Endothelial cell of umbilical vein (primary cell): ENCODE data around the gene EFCAB5. TPM values are rescaled to one million over a fixed set of nuclear protein-coding genes. Genes with fewer than 3 reads are reported as not detected.

Experiments used
- BruUV-seq: library from RNA; stranded (reverse); fragments of 400-500 nt; replicated peaks from 2 replicates; lab custom pipeline; 2021; lab: Mats Ljungman, UMichigan
- CTCF ChIA-PET: fragments of 300-600, 350-600 bp; sonication (Branson Sonifier 250); formaldehyde crosslinking; loops from one replicate; lab custom pipeline; 2021; ENCODE audit warnings: antibody characterized with exemption, inconsistent platforms; lab: Charles Lee
- POLR2A ChIA-PET: fragments of 300-600, 350-600 bp; sonication (Branson Sonifier 250); formaldehyde crosslinking; loops from one replicate; lab custom pipeline; 2021; ENCODE audit warnings: antibody characterized with exemption, inconsistent platforms; lab: Charles Lee
- DNase-seq: peaks from one replicate; pipeline ENCODE4 v3.0.0-alpha.2; 2011; ENCODE audit warnings: low read depth, low spot score
- FAIRE-seq: peaks from 2 replicates; lab custom pipeline; 2011; peaks lifted over from hg19 to GRCh38; lab: Jason Lieb, UNC
- H2AFZ ChIP-seq: 2 replicates; pipeline ENCODE4 v1.6.0; 2012; ENCODE audit warnings: low read depth, low read length, control low read depth, inconsistent platforms
- H3K27ac ChIP-seq: 2 replicates; pipeline ENCODE4 v1.5.1; 2011; ENCODE audit warnings: low read depth, mild to moderate bottlenecking, control low read depth, low read length, moderate library complexity; ENCODE audit not compliant: insufficient read depth
- H3K27me3 ChIP-seq, 2 experiments: 2 replicates each; pipeline versions ENCODE4 v1.6.0 to v1.6.1; 2011; ENCODE audit warnings: low read length in 2 of 2, mixed read lengths in 1 of 2; ENCODE audit not compliant: control insufficient read depth in 2 of 2, insufficient read depth in 2 of 2
- H3K36me3 ChIP-seq, 2 experiments: 2 replicates in 1 of 2; 3 replicates in 1 of 2; pipeline ENCODE4 v1.5.1; 2011; ENCODE audit warnings: low read length in 2 of 2, mild to moderate bottlenecking in 1 of 2, moderate library complexity in 1 of 2; ENCODE audit not compliant: control insufficient read depth in 2 of 2, insufficient read depth in 2 of 2; ENCODE audit errors: extremely low read depth in 1 of 2
- H3K4me1 ChIP-seq: 3 replicates; pipeline ENCODE4 v1.5.1; 2011; ENCODE audit warnings: mild to moderate bottlenecking, low read length; ENCODE audit not compliant: control insufficient read depth, insufficient read depth; ENCODE audit errors: extremely low read depth
- H3K4me2 ChIP-seq: 2 replicates; pipeline ENCODE4 v1.6.1; 2011; ENCODE audit warnings: low read length, control low read depth, mixed read lengths; ENCODE audit not compliant: insufficient read depth
- H3K4me3 ChIP-seq, 3 experiments: fragments of 200-600 bp in 1 of 3; sonication (generic), shearing (Covaris generic) in 1 of 3; replicated peaks in 1 of 3; 2 replicates each; pipeline ENCODE4 v1.5.1; 2011 to 2016; ENCODE audit warnings: control low read depth in 3 of 3, low read length in 3 of 3, mild to moderate bottlenecking in 2 of 3, inconsistent platforms in 1 of 3, low read depth in 1 of 3, moderate library complexity in 1 of 3; ENCODE audit not compliant: insufficient read depth in 1 of 3
- H3K79me2 ChIP-seq: 2 replicates; pipeline ENCODE4 v1.6.0; 2012; ENCODE audit warnings: low read length, inconsistent platforms; ENCODE audit not compliant: control insufficient read depth, insufficient read depth
- H3K9ac ChIP-seq: replicated peaks from 2 replicates; pipeline ENCODE3; 2011; ENCODE audit warnings: low read length, control low read depth; ENCODE audit not compliant: insufficient read depth; ENCODE audit errors: extremely low read depth
- H3K9me1 ChIP-seq: replicated peaks from 3 replicates; pipeline ENCODE4 v1.6.0; 2011; ENCODE audit warnings: mild to moderate bottlenecking, low read length; ENCODE audit not compliant: control insufficient read depth, insufficient read depth; ENCODE audit errors: extremely low read depth
- H3K9me3 ChIP-seq: replicated peaks from 2 replicates; pipeline ENCODE4 v1.5.1; 2012; ENCODE audit warnings: low read length, inconsistent platforms; ENCODE audit not compliant: control insufficient read depth, insufficient read depth
- H4K20me1 ChIP-seq: replicated peaks from 2 replicates; pipeline ENCODE3; 2011; ENCODE audit warnings: mild to moderate bottlenecking, low read length; ENCODE audit not compliant: control insufficient read depth, insufficient read depth; ENCODE audit errors: extremely low read depth
- CTCF ChIP-seq, 2 donors: IDR thresholded peaks; 1 replicate in 1 of 2; 2 replicates in 1 of 2; pipeline ENCODE4 v1.5.1; 2011; ENCODE audit warnings: low read length in 2 of 2, mild to moderate bottlenecking in 2 of 2, moderate library complexity in 2 of 2, control low read depth in 1 of 2, inconsistent platforms in 1 of 2, low read depth in 1 of 2; ENCODE audit not compliant: insufficient read depth in 1 of 2; ENCODE audit errors: extremely low read depth in 1 of 2
- EZH2 ChIP-seq: IDR thresholded peaks from 2 replicates; pipeline ENCODE4 v1.6.1; 2012; ENCODE audit warnings: borderline replicate concordance, low read depth, mild to moderate bottlenecking, moderate library complexity, low read length, inconsistent platforms; ENCODE audit not compliant: severe bottlenecking
- FOS ChIP-seq: IDR thresholded peaks from 2 replicates; pipeline ENCODE4 v1.6.1; 2011; ENCODE audit warnings: mild to moderate bottlenecking, low read length, moderate library complexity, borderline replicate concordance; ENCODE audit not compliant: insufficient read depth
- GATA2 ChIP-seq: IDR thresholded peaks from 2 replicates; pipeline ENCODE4 v1.7.0; 2011; ENCODE audit warnings: low read depth, mild to moderate bottlenecking, moderate library complexity, mixed read lengths, low read length; ENCODE audit not compliant: insufficient read length, insufficient read depth
- JUN ChIP-seq: IDR thresholded peaks from 2 replicates; pipeline ENCODE4 v1.6.1; 2011; ENCODE audit warnings: borderline replicate concordance, low read depth; ENCODE audit not compliant: insufficient read length, insufficient read depth
- MAX ChIP-seq: IDR thresholded peaks from 2 replicates; pipeline ENCODE4 v1.6.1; 2011; ENCODE audit not compliant: insufficient read depth, insufficient read length
- MYC ChIP-seq: IDR thresholded peaks from one replicate; pipeline ENCODE4 v1.6.1; 2011; ENCODE audit warnings: mild to moderate bottlenecking, low read depth, low read length
- POLR2A ChIP-seq: IDR thresholded peaks from 2 replicates; pipeline ENCODE4 v1.6.1; 2012; ENCODE audit warnings: low read depth, mild to moderate bottlenecking, control low read depth, low read length
- POLR2AphosphoS5 ChIP-seq: IDR thresholded peaks from 2 replicates; pipeline ENCODE4 v1.6.1; 2012; ENCODE audit warnings: low read depth, mild to moderate bottlenecking, control low read depth, low read length, moderate library complexity; ENCODE audit not compliant: insufficient read depth
- dilution Hi-C: fragments of 300-500 bp; cut with MboI; formaldehyde crosslinking; loops from one replicate; pipeline ENCODE4 v1.15.0; 2019; ENCODE audit warnings: low sequenced_read_pairs; ENCODE audit not compliant: extremely low pct_ligation_motif_present
- intact Hi-C: fragments of 100-400 bp; cut with micrococcal nuclease; formaldehyde crosslinking; loops from one replicate; pipeline ENCODE4 v1.10.0; 2022
- polyA plus RNA-seq, 4 experiments: library from polyadenylated mRNA; depleted of rRNA in 3 of 4; stranded (reverse) in 3 of 4; unstranded in 1 of 4; fragments of >200 nt; gene quantifications; 2 replicates each; pipeline versions ENCODE4 v1.2.1 to v1.2.3, GENCODE V29; 2011 to 2012; ENCODE audit warnings: missing spikeins in 1 of 4
- total RNA-seq: library from RNA; stranded (reverse); gene quantifications from 2 replicates; pipeline ENCODE4 v1.2.3, GENCODE V29; 2021

EFCAB5 gene
- total and polyA plus RNA-seq, 2 donors (not counting 3 experiments of a cell fraction or from before 2014, with no cell fraction given), result 0.04 to 0.40 TPM

GRCh38 chr17:29918016-29918415 is 23.4 kb upstream of the EFCAB5 start:
- Histone ChIP-seq H3K9me3 (no peaks in the 10 kb centered on the region), H3K36me3 (no peaks in the 10 kb centered on the region), H3K4me3 (no peak overlapping the region), H3K27me3 (no peaks in the 10 kb centered on the region), H3K4me2 (no peak overlapping the region), H3K4me1 (peaks cover 7% of the 10 kb centered on the region), H2AFZ (no peak overlapping the region), H3K9ac (no peak overlapping the region), H4K20me1 (no peaks in the 10 kb centered on the region), H3K79me2 (peaks cover 29% of the 10 kb centered on the region), H3K9me1 (no peaks in the 10 kb centered on the region), H3K27ac (no peak overlapping the region)
- TF ChIP-seq JUN, result no peak
- no peak for TF ChIP-seq FOS
- no peak for TF ChIP-seq POLR2AphosphoS5
- TF ChIP-seq POLR2A, result no peak
- no peak for TF ChIP-seq GATA2
- no peak for DNase-seq
- CTCF ChIA-PET, result interaction anchor here (0.7 to 1.5 kb wide), 2 partner anchors 10 to 49 kb away, joined by 3 to 7 read pairs; no protein-coding TSS in a partner anchor
- intact Hi-C loops, result no loop called here
- POLR2A ChIA-PET, result interaction anchor here (0.5 kb wide), 1 partner anchor 1010 kb away, joined by 11 read pairs; no protein-coding TSS in a partner anchor
- no TSS peak for BruUV-seq
- dilution Hi-C loops, result no loop called here
- FAIRE-seq, result no peak

- POLR2A ChIA-PET, result no interaction called here
- dilution Hi-C loops (no loop called here), intact Hi-C loops (no loop called here)
- peak; percentile 4 for FAIRE-seq
- Histone ChIP-seq H3K4me2 (peak overlapping the region; percentile 58), H3K9me3 (no peaks in the 10 kb centered on the region), H4K20me1 (no peaks in the 10 kb centered on the region), H3K4me3 (no peak overlapping the region), H3K36me3 (no peaks in the 10 kb centered on the region), H3K27ac (peak overlapping the region; percentile 70), H3K79me2 (peaks cover 36% of the 10 kb centered on the region), H2AFZ (no peak overlapping the region), H3K4me1 (peaks cover 7% of the 10 kb centered on the region), H3K9ac (peak overlapping the region; percentile 24), H3K27me3 (no peaks in the 10 kb centered on the region), H3K9me1 (no peaks in the 10 kb centered on the region)
- CTCF ChIA-PET, result interaction anchor here (0.7 to 2.6 kb wide), 10 partner anchors 9 to 302 kb away, joined by 3 to 21 read pairs (median 4); partner anchors contain the start of gene SSH2
- DNase-seq, result peak; percentile 69
- TSS peak; percentile 32 for BruUV-seq
- TF ChIP-seq FOS (peak; percentile 5), POLR2AphosphoS5 (no peak), MAX (no peak), EZH2 (no peak), POLR2A (no peak), MYC (no peak), JUN (peak; percentile 45), GATA2 (peak; percentile 17), CTCF (IDR thresholded peaks at IDR 0.05; ENCODE audit: extremely low read depth in 1 of 2, insufficient read depth in 1 of 2, low read depth in 1 of 2, low read length in 2 of 2) (no peak)
Observed at GRCh38 chr17:29918922-29919856, 22.2 kb upstream of the EFCAB5 start.
